Mesenchymal stem cell (in vitro differentiated cells and primary cell): ENCODE data around the gene ABI3BP.

Experiments
- DNase-seq: peaks from one replicate; pipeline ENCODE4 v3.0.0-alpha.2; 2013
- H2AFZ ChIP-seq: one replicate; pipeline ENCODE4 v1.6.1; 2013; ENCODE audit warnings: low read depth, mild to moderate bottlenecking, control low read depth, inconsistent platforms, low read length, moderate library complexity
- H2AK5ac ChIP-seq: 2 replicates; pipeline ENCODE4 v1.6.1; 2013; ENCODE audit warnings: low read length, moderate library complexity, mild to moderate bottlenecking, inconsistent platforms; ENCODE audit not compliant: severe bottlenecking
- H2BK120ac ChIP-seq: one replicate; pipeline ENCODE4 v1.6.1; 2013; ENCODE audit warnings: low read depth, mild to moderate bottlenecking, inconsistent platforms, low read length, moderate library complexity
- H2BK12ac ChIP-seq, 2 experiments: one replicate each; pipeline ENCODE4 v1.6.1; 2013; ENCODE audit warnings: inconsistent platforms in 2 of 2, low read length in 2 of 2, mild to moderate bottlenecking in 2 of 2, moderate library complexity in 2 of 2, control low read depth in 1 of 2
- H2BK15ac ChIP-seq: one replicate; pipeline ENCODE4 v1.6.1; 2013; ENCODE audit warnings: mild to moderate bottlenecking, low read depth, inconsistent platforms; ENCODE audit not compliant: poor library complexity, severe bottlenecking
- H2BK5ac ChIP-seq: 2 replicates; pipeline ENCODE4 v1.6.1; 2013; ENCODE audit warnings: low read depth, mild to moderate bottlenecking, low read length, control low read depth, inconsistent platforms; ENCODE audit not compliant: poor library complexity, severe bottlenecking
- H3K14ac ChIP-seq, 2 experiments: one replicate each; pipeline ENCODE4 v1.6.1; 2013; ENCODE audit warnings: inconsistent platforms in 2 of 2, low read length in 2 of 2, control low read depth in 1 of 2, mild to moderate bottlenecking in 1 of 2, moderate library complexity in 1 of 2
- H3K18ac ChIP-seq, 2 experiments: one replicate each; pipeline ENCODE4 v1.6.1; 2013; ENCODE audit warnings: inconsistent platforms in 2 of 2, low read length in 2 of 2, control low read depth in 1 of 2, low read depth in 1 of 2, mild to moderate bottlenecking in 1 of 2
- H3K23ac ChIP-seq, 2 experiments: one replicate each; pipeline ENCODE4 v1.6.1; 2013; ENCODE audit warnings: inconsistent platforms in 2 of 2, low read length in 2 of 2, mild to moderate bottlenecking in 2 of 2, moderate library complexity in 2 of 2, control low read depth in 1 of 2
- H3K27ac ChIP-seq: 2 replicates; pipeline ENCODE4 v1.5.1; 2013; ENCODE audit warnings: mild to moderate bottlenecking, moderate library complexity, low read length, control low read depth, inconsistent platforms; ENCODE audit not compliant: poor library complexity, severe bottlenecking
- H3K27me3 ChIP-seq, 2 experiments: 2 replicates each; pipeline versions ENCODE4 v1.6.1 to v1.7.0; 2013; ENCODE audit warnings: low read length in 2 of 2, mild to moderate bottlenecking in 2 of 2, moderate library complexity in 2 of 2, control low read depth in 1 of 2, inconsistent platforms in 1 of 2; ENCODE audit not compliant: control insufficient read depth in 1 of 2, insufficient read depth in 1 of 2
- H3K36me3 ChIP-seq, 2 experiments: 2 replicates each; pipeline versions ENCODE4 v1.6.1 to v1.7.0; 2013; ENCODE audit warnings: low read length in 2 of 2, control low read depth in 1 of 2, inconsistent platforms in 1 of 2, low read depth in 1 of 2, mild to moderate bottlenecking in 1 of 2; ENCODE audit not compliant: insufficient read depth in 2 of 2, control insufficient read depth in 1 of 2
- H3K4ac ChIP-seq, 2 experiments: one replicate each; pipeline ENCODE4 v1.6.1; 2013; ENCODE audit warnings: inconsistent platforms in 2 of 2, low read length in 2 of 2, mild to moderate bottlenecking in 2 of 2, moderate library complexity in 2 of 2, control low read depth in 1 of 2, low read depth in 1 of 2
- H3K4me1 ChIP-seq: 2 replicates; pipeline ENCODE4 v1.6.1; 2013; ENCODE audit warnings: low read depth, low read length, control low read depth; ENCODE audit not compliant: control insufficient read depth, insufficient read depth
- H3K4me2 ChIP-seq: 2 replicates; pipeline ENCODE4 v1.6.1; 2013; ENCODE audit warnings: low read length, mild to moderate bottlenecking, inconsistent platforms; ENCODE audit not compliant: poor library complexity, severe bottlenecking
- H3K4me3 ChIP-seq, 2 experiments: 2 replicates each; pipeline versions ENCODE4 v1.5.1 to v1.7.0; 2013; ENCODE audit warnings: low read length in 2 of 2, mild to moderate bottlenecking in 2 of 2, control low read depth in 1 of 2, low read depth in 1 of 2; ENCODE audit not compliant: insufficient read depth in 1 of 2
- H3K79me1 ChIP-seq: replicated peaks from 2 replicates; pipeline ENCODE4 v1.6.1; 2013; ENCODE audit warnings: mild to moderate bottlenecking, control low read depth, low read length, inconsistent platforms; ENCODE audit not compliant: poor library complexity, severe bottlenecking
- H3K9ac ChIP-seq: 2 replicates; pipeline ENCODE4 v1.7.0; 2013; ENCODE audit warnings: mild to moderate bottlenecking, low read length, moderate library complexity
- H3K9me3 ChIP-seq: 2 replicates; pipeline ENCODE4 v1.7.0; 2013; ENCODE audit warnings: mild to moderate bottlenecking, low read length; ENCODE audit not compliant: control insufficient read depth
- H4K8ac ChIP-seq: one replicate; pipeline ENCODE4 v1.6.1; 2013; ENCODE audit warnings: inconsistent platforms, mild to moderate bottlenecking, low read length, moderate library complexity
- H4K91ac ChIP-seq: one replicate; pipeline ENCODE4 v1.6.1; 2013; ENCODE audit warnings: mild to moderate bottlenecking, low read length, inconsistent platforms
- WGBS: methylation state at CpG from one replicate; pipeline ENCODE4 v1.1.7; 2013; ENCODE audit warnings: mixed read lengths; 5-methylcytosine and 5-hydroxymethylcytosine counted together

ABI3BP gene

DNA sequence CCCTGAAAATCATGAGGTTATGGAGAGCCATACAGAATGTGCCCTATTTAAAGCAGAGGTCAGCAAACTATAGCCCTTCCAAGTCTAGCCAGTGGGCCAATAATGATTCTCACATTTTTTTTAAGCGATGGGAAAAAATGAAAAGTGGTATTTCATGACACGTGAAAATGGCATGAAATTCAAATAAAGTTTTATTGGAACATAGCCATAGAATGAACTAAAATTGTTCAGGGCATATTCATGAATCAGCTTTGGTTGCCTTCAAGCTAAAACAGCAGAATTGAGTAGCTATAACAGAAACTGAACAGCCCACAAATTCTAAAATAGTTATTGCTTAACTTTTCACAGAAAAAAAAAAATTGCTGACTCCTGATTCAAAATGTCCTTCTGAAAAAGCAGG, 179.4 kb downstream of the ABI3BP start:
- H3K27me3 ChIP-seq = no peaks in the 10 kb centered on the region

DNA sequence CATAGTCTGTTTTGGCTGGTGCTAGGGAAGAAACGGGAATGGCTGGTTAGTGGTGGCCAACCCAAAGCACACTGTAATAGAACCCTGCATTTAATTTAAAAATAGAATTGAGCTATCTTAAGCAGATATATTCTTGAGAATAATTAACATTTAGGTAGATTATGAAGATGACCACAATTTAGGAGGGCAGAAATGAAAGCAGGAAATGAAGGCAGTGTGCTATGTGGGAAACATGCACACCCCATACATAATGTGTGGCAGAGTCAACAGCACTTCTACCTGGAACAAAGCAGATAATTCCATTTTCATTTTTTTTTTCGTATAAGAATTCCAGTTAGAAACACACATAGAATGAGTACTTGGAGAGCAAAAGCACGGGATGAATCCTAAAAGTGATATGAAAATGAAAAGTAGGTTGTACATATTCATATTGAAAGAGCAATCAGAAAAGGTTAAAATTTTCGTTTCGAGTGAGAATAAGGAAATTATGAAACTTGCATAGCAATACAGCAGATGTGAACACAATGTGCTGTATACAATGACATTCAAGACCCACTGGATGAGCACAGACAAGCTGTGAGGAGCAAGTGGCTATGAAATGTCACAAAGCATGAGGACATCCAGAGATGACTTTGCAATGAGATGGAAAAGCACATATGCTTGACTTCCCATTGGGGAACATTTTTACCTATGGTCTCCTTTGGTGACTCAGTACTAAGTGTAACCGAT, 181.3 kb downstream of the ABI3BP start:
- 99% methylated on average over 4 of the region's 6 CpGs for WGBS
- no peak overlapping the region for H3K4me2 ChIP-seq
- H3K4ac ChIP-seq = no peak overlapping the region
- H3K36me3 ChIP-seq = peaks cover 0 to 97% of the 10 kb centered on the region in 2 experiments
- H3K9ac ChIP-seq = no peak overlapping the region
- H2BK5ac ChIP-seq = no peak overlapping the region
- no peak for DNase-seq
- H4K91ac ChIP-seq = no peak overlapping the region
- H3K4me3 ChIP-seq = no peak overlapping the region
- no peak overlapping the region for H3K18ac ChIP-seq
- no peak overlapping the region for H4K8ac ChIP-seq
- H2AFZ ChIP-seq = no peak overlapping the region
- H2AK5ac ChIP-seq = no peak overlapping the region
- H3K4me1 ChIP-seq = peaks cover 1% of the 10 kb centered on the region
- no peak overlapping the region for H3K27ac ChIP-seq
- H2BK15ac ChIP-seq = no peak overlapping the region
- H3K27me3 ChIP-seq = no peaks in the 10 kb centered on the region
- H3K9me3 ChIP-seq = no peaks in the 10 kb centered on the region
- H2BK120ac ChIP-seq = no peak overlapping the region
- no peaks in the 10 kb centered on the region for H3K79me1 ChIP-seq
- no peak overlapping the region for H3K23ac ChIP-seq
- no peak overlapping the region for H2BK12ac ChIP-seq
- no peak overlapping the region for H3K14ac ChIP-seq

More for the DNA sequence above, 179.4 kb downstream of the ABI3BP start:
- Histone ChIP-seq H4K91ac (no peak overlapping the region), H2BK15ac (no peak overlapping the region), H2AFZ (no peak overlapping the region), H3K4ac (no peak overlapping the region), H3K4me2 (no peak overlapping the region), H2BK5ac (no peak overlapping the region), H2BK120ac (no peak overlapping the region), H3K23ac (no peak overlapping the region), H2BK12ac (no peak overlapping the region), H3K4me3 (no peak overlapping the region), H2AK5ac (no peak overlapping the region), H3K14ac (no peak overlapping the region), H3K27ac (no peak overlapping the region), H3K18ac (no peak overlapping the region), H3K9me3 (no peaks in the 10 kb centered on the region), H3K79me1 (no peaks in the 10 kb centered on the region), H3K9ac (no peak overlapping the region), H3K36me3 (peaks cover 0 to 99% of the 10 kb centered on the region in 2 experiments), H3K4me1 (peaks cover 1% of the 10 kb centered on the region), H4K8ac (no peak overlapping the region)
- 100% methylated on average over 2 of the region's 2 CpGs for WGBS
- no peak for DNase-seq

DNA sequence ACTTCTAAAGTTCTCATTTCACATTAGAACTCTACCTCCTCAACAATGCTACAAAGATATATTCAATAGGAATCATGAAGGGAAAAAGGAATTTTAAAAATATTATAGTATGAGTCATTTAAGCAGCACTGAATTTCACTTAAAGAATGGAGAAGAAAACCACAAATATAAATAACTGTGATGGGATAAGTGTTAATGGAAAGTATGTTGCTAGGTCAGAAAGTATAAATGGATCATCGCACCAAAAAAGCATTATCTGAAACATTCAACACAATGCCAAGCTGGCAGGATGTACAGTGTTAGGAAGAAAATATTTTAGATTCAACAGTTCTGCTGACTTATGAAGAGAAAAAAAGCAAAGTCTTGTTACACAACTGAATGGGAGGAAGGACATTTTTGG, 182.6 kb downstream of the ABI3BP start:
- Histone ChIP-seq H2AK5ac (no peak overlapping the region), H2AFZ (no peak overlapping the region), H3K27me3 (no peaks in the 10 kb centered on the region), H2BK12ac (no peak overlapping the region), H2BK15ac (no peak overlapping the region), H3K4me3 (no peak overlapping the region), H3K4me2 (no peak overlapping the region), H3K79me1 (no peaks in the 10 kb centered on the region), H3K27ac (no peak overlapping the region), H3K4me1 (peaks cover 1% of the 10 kb centered on the region), H3K23ac (no peak overlapping the region), H3K36me3 (peaks cover 0 to 97% of the 10 kb centered on the region in 2 experiments), H3K9ac (no peak overlapping the region), H4K8ac (no peak overlapping the region), H3K14ac (no peak overlapping the region), H3K9me3 (no peaks in the 10 kb centered on the region), H2BK5ac (no peak overlapping the region), H3K4ac (no peak overlapping the region), H2BK120ac (no peak overlapping the region), H4K91ac (no peak overlapping the region), H3K18ac (no peak overlapping the region)
- peak; percentile 69 for DNase-seq
- WGBS = no CpG with 5 or more reads among the region's 1 CpG

DNA sequence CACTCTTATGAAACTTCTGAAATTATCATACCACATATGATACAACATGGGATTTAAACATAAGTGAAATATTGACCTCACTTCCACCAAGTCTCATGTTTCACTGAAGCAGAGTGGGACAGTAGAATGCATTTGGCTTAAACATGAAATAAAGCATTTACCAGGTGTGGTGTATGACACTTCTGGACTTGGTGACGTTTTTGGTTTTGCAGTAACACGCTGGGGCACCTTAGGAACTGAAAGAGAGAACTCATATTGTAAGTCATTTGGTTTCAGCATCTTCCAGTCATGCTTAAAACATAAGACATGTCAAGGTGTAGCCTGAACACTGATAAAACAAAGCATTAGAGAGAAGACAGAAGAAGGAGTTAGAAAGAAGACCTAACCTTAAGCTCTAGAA, 188.6 kb downstream of the ABI3BP start:
- no peaks in the 10 kb centered on the region for H3K79me1 ChIP-seq
- H4K91ac ChIP-seq = no peak overlapping the region
- H3K4me3 ChIP-seq = no peak overlapping the region
- peaks cover 14% of the 10 kb centered on the region for H3K9me3 ChIP-seq
- H2BK5ac ChIP-seq = no peak overlapping the region
- DNase-seq = no peak
- H3K4ac ChIP-seq = no peak overlapping the region
- WGBS = 55% methylated on average over 2 of the region's 2 CpGs
- H3K4me1 ChIP-seq = no peaks in the 10 kb centered on the region
- peaks cover 0 to 92% of the 10 kb centered on the region in 2 experiments for H3K36me3 ChIP-seq
- no peak overlapping the region for H4K8ac ChIP-seq
- no peak overlapping the region for H2AK5ac ChIP-seq
- no peak overlapping the region for H3K23ac ChIP-seq
- H3K27me3 ChIP-seq = no peaks in the 10 kb centered on the region
- no peak overlapping the region for H3K9ac ChIP-seq
- no peak overlapping the region for H2BK120ac ChIP-seq
- H3K27ac ChIP-seq = no peak overlapping the region
- H3K14ac ChIP-seq = no peak overlapping the region
- no peak overlapping the region for H3K18ac ChIP-seq
- H2AFZ ChIP-seq = no peak overlapping the region
- H2BK15ac ChIP-seq = no peak overlapping the region
- no peak overlapping the region for H3K4me2 ChIP-seq
- H2BK12ac ChIP-seq = no peak overlapping the region
